NB4 (cell line): Measurements from ENCODE around the gene KLF11.
"Not testable (repeated sequence)": the region's sequence is repeated elsewhere in the genome, so short reads cannot be mapped to it uniquely, and the experiment has no call there.

ENCODE experiments used
- DNase-seq: peaks from one replicate; pipeline ENCODE4 v3.0.0; 2010; ENCODE audit warnings: low read depth
- H3K4me3 ChIP-seq: one replicate; pipeline ENCODE4 v1.5.1; 2011; ENCODE audit warnings: mild to moderate bottlenecking, low read depth, low read length, moderate library complexity
- CTCF ChIP-seq: IDR thresholded peaks from one replicate; pipeline ENCODE4 v1.5.1; 2012; ENCODE audit warnings: low read depth, low read length
- MAX ChIP-seq: IDR thresholded peaks from 2 replicates; pipeline ENCODE4 v1.6.1; 2011; ENCODE audit warnings: low read depth, low read length
- MYC ChIP-seq: IDR thresholded peaks from 2 replicates; pipeline ENCODE4 v1.6.1; 2011; ENCODE audit warnings: low read depth, low read length
- POLR2A ChIP-seq: IDR thresholded peaks from 2 replicates; pipeline ENCODE4 v1.6.1; 2011; ENCODE audit warnings: mild to moderate bottlenecking; ENCODE audit not compliant: insufficient read length; ENCODE audit errors: extremely low read depth

KLF11 gene

GRCh38 chr2:10009811-10010781, 33.3 kb upstream of the KLF11 start:
- DNase-seq = no peak
- TF ChIP-seq MYC = no peak
- TF ChIP-seq CTCF = no peak
- no peak for TF ChIP-seq MAX
- no peak for TF ChIP-seq POLR2A
- H3K4me3 ChIP-seq = no peak overlapping the region

- H3K4me3 ChIP-seq = not testable (repeated sequence)
These were observed 32.3 kb upstream of the KLF11 start for GRCh38 chr2:10010861-10011605.

GRCh38 chr2:10011606-10012325, 31.6 kb upstream of the KLF11 start:
- DNase-seq, H3K4me3 ChIP-seq: not testable (repeated sequence)

More at GRCh38 chr2:10010861-10011605, 32.3 kb upstream of the KLF11 start:
- not testable (repeated sequence) for DNase-seq

- not testable (repeated sequence) for DNase-seq
These were observed 30.9 kb upstream of the KLF11 start for GRCh38 chr2:10012366-10012962.

GRCh38 chr2:10012963-10013461, 30.3 kb upstream of the KLF11 start:
- DNase-seq = no peak
- TF ChIP-seq MYC (no peak), MAX (no peak), POLR2A (no peak), CTCF (no peak)
- no peak overlapping the region for H3K4me3 ChIP-seq

More at GRCh38 chr2:10012366-10012962, 30.9 kb upstream of the KLF11 start:
- not testable (repeated sequence) for H3K4me3 ChIP-seq

GRCh38 chr2:10013651-10014417, 29.5 kb upstream of the KLF11 start:
- not testable (repeated sequence) for H3K4me3 ChIP-seq, DNase-seq

- H3K4me3 ChIP-seq = no peak overlapping the region
- no peak for DNase-seq
- TF ChIP-seq MYC (no peak), CTCF (no peak), MAX (no peak), POLR2A (no peak)
These were observed 28.7 kb upstream of the KLF11 start for GRCh38 chr2:10014418-10015190.

- not testable (repeated sequence) for H3K4me3 ChIP-seq, DNase-seq
These were observed 27.9 kb upstream of the KLF11 start for GRCh38 chr2:10015376-10015989.
